PFSK-1 (cell line): ENCODE measurements around the gene TBC1D2.

Experiments used
- FOXP2 ChIP-seq: optimal IDR thresholded peaks from 2 replicates; pipeline ENCODE3; 2011; ENCODE audit warnings: borderline replicate concordance, control low read depth, inconsistent platforms; ENCODE audit not compliant: insufficient read depth; ENCODE audit errors: extremely low read length, extremely low read depth
- POLR2AphosphoS5 ChIP-seq: IDR thresholded peaks from 2 replicates; pipeline ENCODE4 v1.6.1; 2012; ENCODE audit warnings: low read depth, mild to moderate bottlenecking, control low read depth, low read length, moderate library complexity
- SIN3A ChIP-seq: IDR thresholded peaks from 2 replicates; pipeline ENCODE4 v1.6.1; 2012; ENCODE audit warnings: mild to moderate bottlenecking, low read length, moderate library complexity, borderline replicate concordance; ENCODE audit not compliant: insufficient read depth
- TAF1 ChIP-seq: IDR thresholded peaks from 2 replicates; pipeline ENCODE4 v1.6.1; 2012; ENCODE audit warnings: low read length, control low read depth, borderline replicate concordance; ENCODE audit not compliant: insufficient read depth
- TF ChIP-seq, protein P1 (sequence below), 2 experiments: IDR thresholded peaks; 2 replicates each; pipeline versions ENCODE4 v1.6.1 to v1.8.0; 2011 to 2012; ENCODE audit warnings: low read depth in 2 of 2, low read length in 2 of 2, control low read depth in 1 of 2, inconsistent platforms in 1 of 2, mild to moderate bottlenecking in 1 of 2, moderate library complexity in 1 of 2; ENCODE audit not compliant: insufficient read depth in 1 of 2

Gene TBC1D2

DNA sequence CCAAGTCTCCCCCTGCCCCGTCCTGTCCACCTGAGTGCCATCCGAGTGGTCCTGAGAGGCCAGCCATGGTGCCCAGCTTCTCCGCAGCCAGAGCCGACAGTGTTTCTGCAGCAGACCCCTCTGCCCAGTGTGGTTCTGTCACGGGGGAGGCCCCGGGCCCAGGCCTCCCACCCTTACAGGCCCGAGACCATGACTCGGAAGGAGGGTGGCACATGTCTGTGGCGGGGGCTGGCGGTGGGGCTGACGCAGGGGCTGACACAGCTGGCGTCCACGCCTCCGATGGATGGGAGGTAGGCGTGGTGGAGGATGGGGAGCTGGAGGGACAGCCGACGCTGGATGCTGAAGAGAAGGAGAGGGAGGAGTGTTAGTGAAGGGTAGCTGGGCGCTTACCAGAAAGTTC, 35.0 kb upstream of the TBC1D2 start:
- TF ChIP-seq TAF1: no peak
- TF ChIP-seq POLR2AphosphoS5: no peak

GRCh38 chr9:98289614-98290201, 34.3 kb upstream of the TBC1D2 start:
- TF ChIP-seq POLR2AphosphoS5 (no peak), SIN3A (no peak), TAF1 (no peak), FOXP2 (no peak)
- TF ChIP-seq, protein P1, sequence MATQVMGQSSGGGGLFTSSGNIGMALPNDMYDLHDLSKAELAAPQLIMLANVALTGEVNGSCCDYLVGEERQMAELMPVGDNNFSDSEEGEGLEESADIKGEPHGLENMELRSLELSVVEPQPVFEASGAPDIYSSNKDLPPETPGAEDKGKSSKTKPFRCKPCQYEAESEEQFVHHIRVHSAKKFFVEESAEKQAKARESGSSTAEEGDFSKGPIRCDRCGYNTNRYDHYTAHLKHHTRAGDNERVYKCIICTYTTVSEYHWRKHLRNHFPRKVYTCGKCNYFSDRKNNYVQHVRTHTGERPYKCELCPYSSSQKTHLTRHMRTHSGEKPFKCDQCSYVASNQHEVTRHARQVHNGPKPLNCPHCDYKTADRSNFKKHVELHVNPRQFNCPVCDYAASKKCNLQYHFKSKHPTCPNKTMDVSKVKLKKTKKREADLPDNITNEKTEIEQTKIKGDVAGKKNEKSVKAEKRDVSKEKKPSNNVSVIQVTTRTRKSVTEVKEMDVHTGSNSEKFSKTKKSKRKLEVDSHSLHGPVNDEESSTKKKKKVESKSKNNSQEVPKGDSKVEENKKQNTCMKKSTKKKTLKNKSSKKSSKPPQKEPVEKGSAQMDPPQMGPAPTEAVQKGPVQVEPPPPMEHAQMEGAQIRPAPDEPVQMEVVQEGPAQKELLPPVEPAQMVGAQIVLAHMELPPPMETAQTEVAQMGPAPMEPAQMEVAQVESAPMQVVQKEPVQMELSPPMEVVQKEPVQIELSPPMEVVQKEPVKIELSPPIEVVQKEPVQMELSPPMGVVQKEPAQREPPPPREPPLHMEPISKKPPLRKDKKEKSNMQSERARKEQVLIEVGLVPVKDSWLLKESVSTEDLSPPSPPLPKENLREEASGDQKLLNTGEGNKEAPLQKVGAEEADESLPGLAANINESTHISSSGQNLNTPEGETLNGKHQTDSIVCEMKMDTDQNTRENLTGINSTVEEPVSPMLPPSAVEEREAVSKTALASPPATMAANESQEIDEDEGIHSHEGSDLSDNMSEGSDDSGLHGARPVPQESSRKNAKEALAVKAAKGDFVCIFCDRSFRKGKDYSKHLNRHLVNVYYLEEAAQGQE (IDR thresholded peaks at IDR 0.05; ENCODE audit: insufficient read depth in 1 of 2, low read depth in 2 of 2, low read length in 2 of 2): no peak

- TF ChIP-seq, protein P1 (IDR thresholded peaks at IDR 0.05; ENCODE audit: insufficient read depth in 1 of 2, low read depth in 2 of 2, low read length in 2 of 2): no peak
- TF ChIP-seq TAF1 (no peak), POLR2AphosphoS5 (no peak), SIN3A (no peak), FOXP2 (no peak)
Observed at GRCh38 chr9:98288881-98289280, 33.4 kb upstream of the TBC1D2 start.

DNA sequence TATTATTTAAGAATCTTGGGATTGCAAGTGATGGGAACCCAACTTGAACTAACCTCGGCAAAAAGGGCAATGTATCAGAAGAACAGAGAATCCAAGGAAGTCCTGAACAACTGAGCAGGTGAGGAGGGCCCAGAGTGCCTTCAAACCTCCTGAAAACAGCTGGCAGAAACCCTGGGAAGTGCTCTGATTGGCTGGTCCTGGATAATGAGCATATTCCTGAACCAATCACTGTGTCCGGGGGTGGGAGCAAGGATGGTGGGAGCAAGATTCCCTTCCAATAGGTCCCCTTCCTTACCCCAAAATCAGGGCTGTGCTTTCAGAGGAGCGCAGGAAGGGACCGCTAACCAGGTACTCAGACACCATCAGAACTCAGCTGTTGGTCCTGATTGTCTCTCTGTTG, 31.9 kb upstream of the TBC1D2 start:
- no peak for TF ChIP-seq SIN3A
- TF ChIP-seq POLR2AphosphoS5: no peak
- TF ChIP-seq FOXP2: no peak
- TF ChIP-seq TAF1: no peak
- TF ChIP-seq, protein P1 (IDR thresholded peaks at IDR 0.05; ENCODE audit: insufficient read depth in 1 of 2, low read depth in 2 of 2, low read length in 2 of 2): no peak

GRCh38 chr9:98285446-98285845, 30.0 kb upstream of the TBC1D2 start:
- no peak for TF ChIP-seq SIN3A
- TF ChIP-seq, protein P1 (IDR thresholded peaks at IDR 0.05; ENCODE audit: insufficient read depth in 1 of 2, low read depth in 2 of 2, low read length in 2 of 2): no peak
- no peak for TF ChIP-seq POLR2AphosphoS5
- no peak for TF ChIP-seq FOXP2
- no peak for TF ChIP-seq TAF1
